ENCODE data around the gene COL28A1.
"Not testable (repeated sequence)": the region's sequence is repeated elsewhere in the genome, so short reads cannot be mapped to it uniquely, and the experiment has no call there.

COL28A1 gene

DNA sequence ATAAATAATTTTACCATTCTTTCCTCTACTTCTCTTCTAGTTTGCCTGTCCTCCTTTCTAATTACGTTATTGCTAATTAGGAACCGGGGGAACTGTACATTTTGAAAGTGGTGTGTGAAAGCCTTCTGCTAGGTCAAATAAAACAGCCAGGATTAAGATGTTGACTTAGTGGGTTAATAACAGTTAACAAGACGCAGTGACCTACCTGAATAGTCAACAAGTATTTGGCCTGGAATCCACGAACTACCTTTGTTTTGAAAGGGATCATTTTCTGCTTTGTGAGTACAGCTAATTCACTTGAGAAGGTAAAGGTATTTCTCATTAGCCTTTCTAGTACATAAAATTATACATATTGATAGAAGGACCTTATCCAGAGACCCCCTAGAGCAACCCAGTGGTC lies 139.9 kb downstream of the COL28A1 start:
- no peak for TF ChIP-seq CTCF (IDR thresholded peaks at IDR 0.05; ENCODE audit: low read depth, low read length, missing control alignments)
- no peak for DNase-seq (ENCODE audit: extremely low read depth, low read depth)
- no peak overlapping the region for H3K4me3 ChIP-seq (replicated peaks; ENCODE audit: low read depth, low read length)

DNA sequence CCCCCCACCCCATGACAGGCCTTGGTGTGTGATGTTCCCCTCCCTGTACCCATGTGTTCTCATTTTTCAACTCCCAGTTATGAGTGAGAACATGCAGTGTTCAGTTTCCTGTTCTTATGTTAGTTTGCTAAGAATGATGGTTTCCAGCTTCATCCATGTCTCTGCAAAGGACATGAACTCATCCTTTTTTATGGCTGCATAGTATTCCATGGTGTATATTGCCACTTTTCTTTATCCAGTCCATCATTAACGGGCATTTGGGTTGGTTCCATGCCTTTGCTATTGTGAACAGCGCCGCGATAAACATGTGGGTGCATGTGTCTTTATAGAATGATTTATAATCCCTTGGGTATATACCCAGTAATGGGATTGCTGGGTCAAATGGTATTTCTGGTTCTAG lies 147.5 kb downstream of the COL28A1 start:
- H3K4me3 ChIP-seq (replicated peaks; ENCODE audit: low read depth, low read length); DNase-seq (ENCODE audit: extremely low read depth, low read depth): not testable (repeated sequence)

DNA sequence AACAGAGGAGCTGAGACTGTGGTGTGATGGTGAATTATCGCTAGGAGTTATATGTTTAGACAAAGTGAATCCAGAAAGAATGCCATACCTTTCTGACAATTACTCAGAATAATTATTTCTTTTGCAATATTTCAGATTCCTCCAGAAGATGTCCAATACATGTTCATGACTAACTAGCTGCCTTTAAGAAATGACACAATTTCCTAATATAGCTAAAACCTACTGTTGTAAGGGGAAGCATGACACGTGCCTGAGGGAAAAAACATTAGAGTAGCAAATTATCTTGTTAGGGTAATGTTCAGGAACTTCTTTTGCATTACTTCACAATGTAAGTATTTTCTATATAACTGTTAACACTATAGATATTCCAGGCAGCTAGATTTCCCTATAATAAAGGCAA lies 150.3 kb downstream of the COL28A1 start:
- no peak overlapping the region for H3K4me3 ChIP-seq (replicated peaks; ENCODE audit: low read depth, low read length)
- TF ChIP-seq CTCF (IDR thresholded peaks at IDR 0.05; ENCODE audit: low read depth, low read length, missing control alignments): no peak
- DNase-seq (ENCODE audit: extremely low read depth, low read depth): no peak

DNA sequence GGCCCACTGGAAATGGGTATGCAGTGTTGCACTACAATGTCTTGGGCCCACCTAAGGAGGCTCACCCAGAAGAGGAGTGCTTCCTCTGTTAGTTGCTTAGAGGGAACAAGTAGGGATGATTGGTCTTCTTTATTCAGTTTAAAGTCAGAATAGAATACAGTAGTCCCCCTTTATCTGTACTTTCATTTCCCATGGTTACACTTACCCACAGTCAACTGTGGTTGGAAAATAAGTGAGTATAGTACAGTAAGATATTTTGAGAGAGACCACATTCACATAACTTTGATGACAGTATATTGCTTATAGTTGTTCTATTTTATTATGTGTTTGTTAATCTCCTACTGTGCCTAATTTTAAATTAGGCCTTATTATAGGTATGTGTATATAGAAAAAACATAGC lies 151.4 kb downstream of the COL28A1 start:
- H3K4me3 ChIP-seq (replicated peaks; ENCODE audit: low read depth, low read length): no peak overlapping the region
- no peak for DNase-seq (ENCODE audit: extremely low read depth, low read depth)
- TF ChIP-seq CTCF (IDR thresholded peaks at IDR 0.05; ENCODE audit: low read depth, low read length, missing control alignments): no peak

- no peak for DNase-seq (ENCODE audit: extremely low read depth, low read depth)
- no peak for TF ChIP-seq CTCF (IDR thresholded peaks at IDR 0.05; ENCODE audit: low read depth, low read length, missing control alignments)
These were observed 160.1 kb downstream of the COL28A1 start for GRCh38 chr7:7375538-7375937.

GRCh38 chr7:7370076-7370475 lies 165.6 kb downstream of the COL28A1 start:
- H3K4me3 ChIP-seq (replicated peaks; ENCODE audit: low read depth, low read length): no peak overlapping the region
- no peak for DNase-seq (ENCODE audit: extremely low read depth, low read depth)

More at GRCh38 chr7:7375538-7375937, 160.1 kb downstream of the COL28A1 start:
- H3K4me3 ChIP-seq (replicated peaks; ENCODE audit: low read depth, low read length): no peak overlapping the region

DNA sequence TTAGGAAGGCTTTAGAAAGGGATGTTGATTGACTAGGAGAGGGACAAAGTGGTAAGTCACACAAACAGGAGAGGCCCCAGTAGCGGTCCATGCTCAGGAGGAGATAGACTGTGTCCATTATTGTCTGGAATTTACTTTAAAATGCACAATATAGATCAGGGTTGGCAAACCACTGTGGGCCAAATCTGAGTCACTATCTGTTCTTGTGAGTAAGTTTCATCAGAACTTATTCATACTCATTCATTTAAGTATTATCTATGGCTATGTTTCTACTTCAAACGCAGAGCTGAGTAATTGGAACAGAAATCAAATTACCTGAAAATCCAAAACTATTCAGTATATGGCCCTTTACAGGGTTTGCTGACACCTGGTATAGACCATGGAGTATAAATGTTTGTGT lies 166.5 kb downstream of the COL28A1 start:
- H3K4me3 ChIP-seq (replicated peaks; ENCODE audit: low read depth, low read length): no peak overlapping the region
- no peak for DNase-seq (ENCODE audit: extremely low read depth, low read depth)
- TF ChIP-seq CTCF (IDR thresholded peaks at IDR 0.05; ENCODE audit: low read depth, low read length, missing control alignments): no peak

More at GRCh38 chr7:7370076-7370475, 165.6 kb downstream of the COL28A1 start:
- TF ChIP-seq CTCF (IDR thresholded peaks at IDR 0.05; ENCODE audit: low read depth, low read length, missing control alignments): no peak
